GM10248 (cell line): ENCODE results near the gene FTH1.

ENCODE experiments used
- CTCF ChIA-PET: fragments of 300-600 bp; sonication (Branson Sonifier 250); formaldehyde crosslinking; extraction: SDS; loops from one replicate; lab custom pipeline; 2021; ENCODE audit warnings: antibody characterized with exemption; lab: Yijun Ruan, JAX
- POLR2A ChIA-PET: fragments of 350-650 bp; sonication (Branson Sonifier 250); formaldehyde crosslinking; extraction: SDS; loops from one replicate; lab custom pipeline; 2020; ENCODE audit warnings: antibody characterized with exemption; lab: Yijun Ruan, JAX
- DNase-seq: peaks from one replicate; pipeline ENCODE4 v3.0.0; 2012; ENCODE audit errors: extremely low spot score
- CTCF ChIP-seq: IDR thresholded peaks from 2 replicates; pipeline ENCODE4 v1.5.1; 2012; ENCODE audit warnings: mild to moderate bottlenecking, low read depth; ENCODE audit errors: extremely low read depth, missing control alignments, control extremely low read depth

The FTH1 gene

GRCh38 chr11:61960532-61960931, 6.9 kb downstream of the FTH1 start:
- ChIA-PET POLR2A (no interaction called here), CTCF (interaction anchor here (0.8 to 5.1 kb wide), 7 partner anchors 10 to 122 kb away, joined by 3 to 39 read pairs (median 5); partner anchors contain the start of gene BEST1)
- no peak for TF ChIP-seq CTCF
- DNase-seq, result peak; percentile 7

DNA sequence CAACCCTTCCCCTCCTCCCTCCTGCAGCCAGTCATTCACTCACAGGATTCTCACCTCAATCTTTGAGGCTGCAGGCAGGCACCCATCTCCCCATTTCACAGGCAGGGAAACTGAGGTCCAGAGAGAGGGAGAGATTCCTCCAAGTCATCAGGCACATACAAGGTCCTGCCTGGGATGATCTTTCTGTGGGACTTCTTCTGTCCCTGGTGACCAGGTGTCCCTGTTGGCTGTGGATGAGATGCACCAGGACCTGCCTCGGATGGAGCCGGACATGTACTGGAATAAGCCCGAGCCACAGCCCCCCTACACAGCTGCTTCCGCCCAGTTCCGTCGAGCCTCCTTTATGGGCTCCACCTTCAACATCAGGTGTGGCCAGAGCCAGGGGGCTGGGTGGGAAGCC, 7.8 kb downstream of the FTH1 start:
- DNase-seq, result peak; percentile 3
- POLR2A ChIA-PET, result no interaction called here
- no peak for TF ChIP-seq CTCF
- CTCF ChIA-PET, result interaction anchor here (1.1 to 5.1 kb wide), 3 partner anchors 9 to 13 kb away, joined by 3 to 39 read pairs (median 3); partner anchors contain the start of gene BEST1

DNA sequence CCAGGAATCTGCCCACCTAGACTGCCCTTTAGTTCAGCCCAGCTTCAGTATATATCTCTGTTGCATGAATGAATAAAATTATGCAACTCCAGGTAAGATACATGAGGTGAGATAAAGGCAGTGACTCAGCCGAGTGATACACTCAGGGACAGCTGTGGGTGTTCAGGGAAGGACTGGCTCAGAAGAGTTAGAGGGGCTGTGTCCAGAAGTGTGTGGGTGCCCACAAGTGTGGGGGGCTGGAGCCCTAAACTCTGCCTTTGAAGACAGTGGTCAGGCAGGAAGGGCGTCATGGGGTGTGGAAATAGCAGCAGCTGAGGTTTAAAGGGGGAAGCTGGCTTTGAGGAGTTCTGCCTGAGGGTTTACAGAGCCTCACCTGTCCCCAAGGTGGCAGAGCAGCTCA, 8.3 kb downstream of the FTH1 start:
- DNase-seq, result no peak
- POLR2A ChIA-PET, result no interaction called here
- no peak for TF ChIP-seq CTCF
- CTCF ChIA-PET, result interaction anchor here (1.1 to 5.1 kb wide), 2 partner anchors 9 to 12 kb away, joined by 3 to 39 read pairs; partner anchors contain the start of gene BEST1

DNA sequence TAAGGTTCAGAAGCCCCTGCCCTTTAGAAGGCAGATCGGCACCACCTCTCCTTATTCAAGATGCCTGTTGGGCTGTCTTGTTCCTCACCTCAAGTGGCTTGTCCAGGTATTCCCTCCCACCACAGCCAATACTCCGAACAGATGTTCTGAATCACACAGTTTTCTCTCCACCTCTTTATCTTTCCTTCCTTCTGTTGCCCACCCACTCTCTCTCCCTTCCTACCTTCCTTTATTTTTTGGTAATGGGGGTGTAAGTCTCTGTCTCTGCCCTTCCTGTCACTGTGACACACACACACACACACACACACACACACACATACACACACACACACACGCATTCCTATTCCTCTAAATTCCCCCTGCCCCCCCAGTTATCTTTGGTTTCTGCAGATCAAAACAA, 8.8 kb downstream of the FTH1 start:
- DNase-seq, result no peak
- no peak for TF ChIP-seq CTCF
- CTCF ChIA-PET, result interaction anchor here (1.1 to 1.6 kb wide), 4 partner anchors 8 to 66 kb away, joined by 3 read pairs; partner anchors contain the start of gene BEST1
- POLR2A ChIA-PET, result interaction anchor here (1.1 kb wide), 1 partner anchor 9 kb away, joined by 3 read pairs; the partner anchor contains the start of gene FTH1

GRCh38 chr11:61957021-61957770, 10.2 kb downstream of the FTH1 start:
- ChIA-PET CTCF (interaction anchor here (1.1 to 1.8 kb wide), 4 partner anchors 10 to 159 kb away, joined by 3 to 4 read pairs (median 4); no protein-coding TSS in a partner anchor), POLR2A (interaction anchor here (1.1 kb wide), 1 partner anchor 10 kb away, joined by 3 read pairs; the partner anchor contains the start of gene FTH1)
- no peak for TF ChIP-seq CTCF
- no peak for DNase-seq

- no peak for DNase-seq
- TF ChIP-seq CTCF, result no peak
- POLR2A ChIA-PET, result no interaction called here
- CTCF ChIA-PET, result interaction anchor here (1.6 to 3.0 kb wide), 3 partner anchors 9 to 158 kb away, joined by 4 to 8 read pairs (median 4); no protein-coding TSS in a partner anchor
Observed at GRCh38 chr11:61956191-61957020, 11.0 kb downstream of the FTH1 start.
